DOHH2 (cell line): Measurements from ENCODE around the gene PRKCQ.

Source experiments
- H3F3A ChIP-seq: fragments of 200-600 bp; sonication (generic), shearing (Covaris generic); 2 replicates; pipeline ENCODE4 v1.6.0; 2016; ENCODE audit warnings: antibody characterized with exemption, mild to moderate bottlenecking; ENCODE audit not compliant: control insufficient read depth, insufficient read depth
- H3K27ac ChIP-seq: fragments of 200-600 bp; sonication (generic); 2 replicates; pipeline ENCODE4 v1.5.1; 2014; ENCODE audit warnings: low read depth, mild to moderate bottlenecking, low read length, moderate library complexity
- H3K27me3 ChIP-seq: fragments of 200-600 bp; sonication (generic); 2 replicates; pipeline ENCODE4 v1.6.1; 2014; ENCODE audit warnings: mild to moderate bottlenecking, low read length, mixed read lengths; ENCODE audit not compliant: control insufficient read depth
- H3K36me3 ChIP-seq: fragments of 200-600 bp; sonication (generic); 2 replicates; pipeline ENCODE4 v1.6.1; 2014; ENCODE audit warnings: mild to moderate bottlenecking, low read length, moderate library complexity, mixed read lengths; ENCODE audit not compliant: control insufficient read depth
- H3K4me1 ChIP-seq: fragments of 200-600 bp; sonication (generic); 2 replicates; pipeline ENCODE4 v1.6.1; 2014; ENCODE audit warnings: mild to moderate bottlenecking, low read length, mixed read lengths; ENCODE audit not compliant: control insufficient read depth
- H3K4me2 ChIP-seq: fragments of 200-600 bp; sonication (generic); 2 replicates; pipeline ENCODE4 v1.6.0; 2014; ENCODE audit warnings: mild to moderate bottlenecking, low read length, moderate library complexity
- H3K4me3 ChIP-seq: fragments of 200-600 bp; sonication (generic); 2 replicates; pipeline ENCODE4 v1.5.1; 2014; ENCODE audit warnings: mild to moderate bottlenecking, low read length, mixed read lengths
- H3K79me2 ChIP-seq: fragments of 200-600 bp; sonication (generic); 2 replicates; pipeline ENCODE4 v1.6.1; 2014; ENCODE audit warnings: mild to moderate bottlenecking, low read length, mixed read lengths; ENCODE audit not compliant: control insufficient read depth
- H3K9me2 ChIP-seq: fragments of 200-600 bp; sonication (generic); replicated peaks from 2 replicates; pipeline ENCODE4 v1.6.1; 2014; ENCODE audit warnings: mild to moderate bottlenecking, low read length, mixed read lengths; ENCODE audit not compliant: control insufficient read depth
- H3K9me3 ChIP-seq: fragments of 200-600 bp; sonication (generic); 2 replicates; pipeline ENCODE4 v1.6.1; 2014; ENCODE audit warnings: antibody characterized with exemption, low read length, mixed read lengths; ENCODE audit not compliant: control insufficient read depth, insufficient read depth
- H4K20me1 ChIP-seq: fragments of 200-600 bp; sonication (generic); 2 replicates; pipeline ENCODE4 v1.6.0; 2014; ENCODE audit warnings: low read depth, mild to moderate bottlenecking, antibody characterized with exemption, low read length, moderate library complexity; ENCODE audit not compliant: control insufficient read depth, insufficient read depth
- CTCF ChIP-seq: fragments of 200-600 bp; sonication (generic); IDR thresholded peaks from one replicate; pipeline ENCODE4 v1.5.1; 2014; ENCODE audit warnings: antibody characterized with exemption, mild to moderate bottlenecking, low read depth, low read length; ENCODE audit not compliant: poor library complexity, severe bottlenecking
- EZH2phosphoT487 ChIP-seq: fragments of 200-600 bp; sonication (generic); IDR thresholded peaks from 2 replicates; pipeline ENCODE4 v1.6.1; 2017; ENCODE audit warnings: borderline replicate concordance, mild to moderate bottlenecking, antibody characterized with exemption, low read length, moderate library complexity, mixed read lengths

PRKCQ gene

GRCh38 chr10:6504296-6504695, 75.8 kb downstream of the PRKCQ start:
- Histone ChIP-seq H3K4me1 (no peaks in the 10 kb centered on the region), H3K4me3 (no peak overlapping the region), H4K20me1 (no peaks in the 10 kb centered on the region), H3K4me2 (no peak overlapping the region), H3K9me3 (no peaks in the 10 kb centered on the region), H3K27me3 (peaks cover 15% of the 10 kb centered on the region), H3K27ac (no peak overlapping the region), H3K79me2 (no peaks in the 10 kb centered on the region), H3K36me3 (no peaks in the 10 kb centered on the region), H3F3A (no peaks in the 10 kb centered on the region), H3K9me2 (no peaks in the 10 kb centered on the region)
- no peak for TF ChIP-seq CTCF
- no peak for TF ChIP-seq EZH2phosphoT487

GRCh38 chr10:6503171-6503570, 76.9 kb downstream of the PRKCQ start:
- H4K20me1 ChIP-seq = no peaks in the 10 kb centered on the region
- no peak overlapping the region for H3K4me3 ChIP-seq
- no peaks in the 10 kb centered on the region for H3K79me2 ChIP-seq
- H3K4me1 ChIP-seq = no peaks in the 10 kb centered on the region
- H3K36me3 ChIP-seq = no peaks in the 10 kb centered on the region
- H3F3A ChIP-seq = no peaks in the 10 kb centered on the region
- TF ChIP-seq EZH2phosphoT487 = no peak
- TF ChIP-seq CTCF = no peak
- peaks cover 20% of the 10 kb centered on the region for H3K27me3 ChIP-seq
- no peak overlapping the region for H3K27ac ChIP-seq
- no peaks in the 10 kb centered on the region for H3K9me3 ChIP-seq
- H3K9me2 ChIP-seq = no peaks in the 10 kb centered on the region
- H3K4me2 ChIP-seq = no peak overlapping the region

- no peaks in the 10 kb centered on the region for H3K36me3 ChIP-seq
- no peaks in the 10 kb centered on the region for H4K20me1 ChIP-seq
- H3K4me1 ChIP-seq = no peaks in the 10 kb centered on the region
- H3K9me3 ChIP-seq = no peaks in the 10 kb centered on the region
- H3K27me3 ChIP-seq = peaks cover 12% of the 10 kb centered on the region
- TF ChIP-seq EZH2phosphoT487 (no peak), CTCF (no peak)
- no peaks in the 10 kb centered on the region for H3F3A ChIP-seq
- H3K9me2 ChIP-seq = no peaks in the 10 kb centered on the region
- no peaks in the 10 kb centered on the region for H3K79me2 ChIP-seq
- no peak overlapping the region for H3K27ac ChIP-seq
- no peak overlapping the region for H3K4me3 ChIP-seq
- H3K4me2 ChIP-seq = no peak overlapping the region
Observed at GRCh38 chr10:6501931-6502330, 78.1 kb downstream of the PRKCQ start.

GRCh38 chr10:6499974-6500373, 80.1 kb downstream of the PRKCQ start:
- Histone ChIP-seq H3K27ac (no peak overlapping the region), H3K4me1 (no peaks in the 10 kb centered on the region), H3K36me3 (no peaks in the 10 kb centered on the region), H4K20me1 (no peaks in the 10 kb centered on the region), H3K79me2 (no peaks in the 10 kb centered on the region), H3K27me3 (peaks cover 12% of the 10 kb centered on the region), H3K9me2 (no peaks in the 10 kb centered on the region), H3K4me2 (no peak overlapping the region), H3K9me3 (no peaks in the 10 kb centered on the region), H3K4me3 (no peak overlapping the region), H3F3A (no peaks in the 10 kb centered on the region)
- TF ChIP-seq CTCF (no peak), EZH2phosphoT487 (no peak)
